ENCODE measurements around the gene COX6B2. TPM values are rescaled to one million over a fixed set of nuclear protein-coding genes. Genes with fewer than 3 reads are reported as not detected.

COX6B2 gene
- total RNA-seq, 1 donor from 2014 or later: not detected

GRCh38 chr19:55309448-55309847 lies 45.1 kb downstream of the COX6B2 start:
- no peak overlapping the region for H3K4me3 Mint-ChIP-seq (ENCODE audit: unreplicated experiment)
- TF ChIP-seq CTCF (IDR thresholded peaks at IDR 0.05; ENCODE audit: unreplicated experiment): no peak
- DNase-seq (ENCODE audit: low spot score): no peak

GRCh38 chr19:55308281-55308680 lies 46.2 kb downstream of the COX6B2 start:
- Mint-ChIP-seq H3K4me1 (ENCODE audit: unreplicated experiment) (peaks cover 9% of the 10 kb centered on the region), H3K27me3 (ENCODE audit: unreplicated experiment) (peaks cover 14% of the 10 kb centered on the region)
- no peak for DNase-seq (ENCODE audit: low spot score)

More at GRCh38 chr19:55309448-55309847, 45.1 kb downstream of the COX6B2 start:
- H3K4me1 Mint-ChIP-seq (ENCODE audit: unreplicated experiment): peaks cover 9% of the 10 kb centered on the region
- H3K36me3 Mint-ChIP-seq (ENCODE audit: low read depth, unreplicated experiment): peaks cover 19% of the 10 kb centered on the region
- H3K9me3 Mint-ChIP-seq (ENCODE audit: unreplicated experiment): no peaks in the 10 kb centered on the region
- H3K27ac Mint-ChIP-seq (ENCODE audit: unreplicated experiment): no peak overlapping the region
- peaks cover 20% of the 10 kb centered on the region for H3K27me3 Mint-ChIP-seq (ENCODE audit: unreplicated experiment)

GRCh38 chr19:55306712-55307111 lies 47.8 kb downstream of the COX6B2 start:
- Mint-ChIP-seq H3K36me3 (ENCODE audit: low read depth, unreplicated experiment) (peaks cover 32% of the 10 kb centered on the region), H3K9me3 (ENCODE audit: unreplicated experiment) (no peaks in the 10 kb centered on the region), H3K4me3 (ENCODE audit: unreplicated experiment) (peak overlapping the region; percentile 76), H3K4me1 (ENCODE audit: unreplicated experiment) (peaks cover 9% of the 10 kb centered on the region), H3K27me3 (ENCODE audit: unreplicated experiment) (peaks cover 15% of the 10 kb centered on the region), H3K27ac (ENCODE audit: unreplicated experiment) (peak overlapping the region; percentile 12)
- TF ChIP-seq CTCF (IDR thresholded peaks at IDR 0.05; ENCODE audit: unreplicated experiment): no peak
- no peak for DNase-seq (ENCODE audit: low spot score)

More at GRCh38 chr19:55308281-55308680, 46.2 kb downstream of the COX6B2 start:
- H3K9me3 Mint-ChIP-seq (ENCODE audit: unreplicated experiment): no peaks in the 10 kb centered on the region
- TF ChIP-seq CTCF (IDR thresholded peaks at IDR 0.05; ENCODE audit: unreplicated experiment): no peak
- peak overlapping the region; percentile 49 for H3K4me3 Mint-ChIP-seq (ENCODE audit: unreplicated experiment)
- peaks cover 28% of the 10 kb centered on the region for H3K36me3 Mint-ChIP-seq (ENCODE audit: low read depth, unreplicated experiment)
- H3K27ac Mint-ChIP-seq (ENCODE audit: unreplicated experiment): no peak overlapping the region

GRCh38 chr19:55305983-55306562 lies 48.4 kb downstream of the COX6B2 start:
- Mint-ChIP-seq H3K9me3 (ENCODE audit: unreplicated experiment) (no peaks in the 10 kb centered on the region), H3K36me3 (ENCODE audit: low read depth, unreplicated experiment) (peaks cover 32% of the 10 kb centered on the region), H3K27ac (ENCODE audit: unreplicated experiment) (peak overlapping the region; percentile 87), H3K4me3 (ENCODE audit: unreplicated experiment) (peak overlapping the region; percentile 69), H3K27me3 (ENCODE audit: unreplicated experiment) (peaks cover 15% of the 10 kb centered on the region), H3K4me1 (ENCODE audit: unreplicated experiment) (peaks cover 9% of the 10 kb centered on the region)
- no peak for TF ChIP-seq CTCF (IDR thresholded peaks at IDR 0.05; ENCODE audit: unreplicated experiment)
- peak; percentile 32 for DNase-seq (ENCODE audit: low spot score)

- no peaks in the 10 kb centered on the region for H3K9me3 Mint-ChIP-seq (ENCODE audit: unreplicated experiment)
- no peak for TF ChIP-seq CTCF (IDR thresholded peaks at IDR 0.05; ENCODE audit: unreplicated experiment)
- H3K27ac Mint-ChIP-seq (ENCODE audit: unreplicated experiment): peak overlapping the region; percentile 87
- no peak overlapping the region for H3K4me3 Mint-ChIP-seq (ENCODE audit: unreplicated experiment)
- H3K27me3 Mint-ChIP-seq (ENCODE audit: unreplicated experiment): peaks cover 15% of the 10 kb centered on the region
- DNase-seq (ENCODE audit: low spot score): peak; percentile 60
- peaks cover 9% of the 10 kb centered on the region for H3K4me1 Mint-ChIP-seq (ENCODE audit: unreplicated experiment)
- peaks cover 32% of the 10 kb centered on the region for H3K36me3 Mint-ChIP-seq (ENCODE audit: low read depth, unreplicated experiment)
Observed at GRCh38 chr19:55305491-55305890, 49.0 kb downstream of the COX6B2 start.
